CD14-positive monocyte (primary cell): Measurements from ENCODE around the gene PLA2G4F. TPM values are rescaled to one million over a fixed set of nuclear protein-coding genes. Genes with fewer than 3 reads are reported as not detected.

ENCODE experiments used
- DNase-seq, 3 donors: peaks; one replicate each; pipeline ENCODE4 v3.0.0-alpha.2; 2011 to 2022
- H2AFZ ChIP-seq: 2 replicates; pipeline ENCODE4 v1.6.0; 2012; ENCODE audit warnings: mild to moderate bottlenecking, low read depth, low read length, inconsistent platforms; ENCODE audit not compliant: insufficient read depth, poor library complexity, severe bottlenecking
- H3K27ac ChIP-seq, 2 donors: 1 replicate in 1 of 2; 2 replicates in 1 of 2; pipeline ENCODE4 v1.5.1; 2012 to 2013; ENCODE audit warnings: low read length in 2 of 2, control low read depth in 1 of 2, inconsistent platforms in 1 of 2, low read depth in 1 of 2, mild to moderate bottlenecking in 1 of 2
- H3K27me3 ChIP-seq, 2 donors: one replicate each; pipeline versions ENCODE4 v1.6.0 to v1.6.1; 2011 to 2013; ENCODE audit warnings: low read length in 2 of 2; ENCODE audit not compliant: control insufficient read depth in 2 of 2, insufficient read depth in 2 of 2
- H3K36me3 ChIP-seq, 2 donors: replicated peaks in 1 of 2; 1 replicate in 1 of 2; 2 replicates in 1 of 2; pipeline versions ENCODE4 v1.5.1 to v1.6.1; 2012 to 2013; ENCODE audit warnings: low read length in 2 of 2, control low read depth in 1 of 2, inconsistent platforms in 1 of 2, mild to moderate bottlenecking in 1 of 2; ENCODE audit not compliant: insufficient read depth in 2 of 2, control insufficient read depth in 1 of 2
- H3K4me1 ChIP-seq, 2 donors: 1 replicate in 1 of 2; 2 replicates in 1 of 2; pipeline versions ENCODE4 v1.5.1 to v1.6.1; 2012 to 2013; ENCODE audit warnings: low read length in 2 of 2, control low read depth in 1 of 2, inconsistent platforms in 1 of 2, mild to moderate bottlenecking in 1 of 2, moderate library complexity in 1 of 2; ENCODE audit not compliant: insufficient read depth in 2 of 2, control insufficient read depth in 1 of 2
- H3K4me2 ChIP-seq: replicated peaks from 2 replicates; pipeline ENCODE3; 2012; ENCODE audit warnings: low read length, moderate library complexity, mild to moderate bottlenecking; ENCODE audit not compliant: poor library complexity, severe bottlenecking; ENCODE audit errors: extremely low read depth
- H3K4me3 ChIP-seq, 3 experiments: fragments of 200-600 bp in 1 of 3; sonication (generic) in 1 of 3; replicated peaks in 1 of 3; 1 replicate in 2 of 3; 2 replicates in 1 of 3; pipeline ENCODE4 v1.5.1; 2011 to 2013; ENCODE audit warnings: low read length in 3 of 3, mild to moderate bottlenecking in 3 of 3, control low read depth in 2 of 3, low read depth in 2 of 3, inconsistent platforms in 1 of 3, moderate library complexity in 1 of 3
- H3K79me2 ChIP-seq: 2 replicates; pipeline ENCODE4 v1.6.0; 2012; ENCODE audit warnings: mild to moderate bottlenecking, control low read depth, inconsistent platforms, low read length, moderate library complexity; ENCODE audit not compliant: insufficient read depth
- H3K9ac ChIP-seq: 2 replicates; pipeline ENCODE4 v1.6.0; 2017; ENCODE audit warnings: low read length, mild to moderate bottlenecking; ENCODE audit not compliant: insufficient read depth, poor library complexity, severe bottlenecking
- H3K9me3 ChIP-seq, 2 donors: replicated peaks in 1 of 2; 1 replicate in 1 of 2; 2 replicates in 1 of 2; pipeline versions ENCODE4 v1.5.1 to v1.6.1; 2012 to 2013; ENCODE audit warnings: low read length in 2 of 2, control low read depth in 1 of 2; ENCODE audit not compliant: control insufficient read depth in 1 of 2, insufficient read depth in 1 of 2
- H4K20me1 ChIP-seq: 2 replicates; pipeline ENCODE4 v1.6.0; 2012; ENCODE audit warnings: mild to moderate bottlenecking, low read length, control low read depth, moderate library complexity; ENCODE audit not compliant: insufficient read depth
- H3K27ac Mint-ChIP-seq, 7 donors: one replicate each; pipeline ENCODE4 v1.8.0; 2020; ENCODE audit warnings: mild to moderate bottlenecking in 7 of 7, mixed read lengths in 7 of 7, moderate library complexity in 6 of 7, inconsistent platforms in 2 of 7
- H3K27me3 Mint-ChIP-seq, 3 donors: one replicate each; pipeline ENCODE4 v1.8.0; 2021 to 2022; ENCODE audit warnings: low read depth in 3 of 3, mild to moderate bottlenecking in 3 of 3, mixed read lengths in 3 of 3, moderate library complexity in 3 of 3, inconsistent platforms in 1 of 3
- H3K36me3 Mint-ChIP-seq, 2 donors: one replicate each; pipeline ENCODE4 v1.8.0; 2020; ENCODE audit warnings: mixed read lengths in 2 of 2, inconsistent platforms in 1 of 2, mild to moderate bottlenecking in 1 of 2
- H3K4me1 Mint-ChIP-seq: one replicate; pipeline ENCODE4 v1.8.0; 2020; ENCODE audit warnings: mild to moderate bottlenecking, mixed read lengths
- H3K4me3 Mint-ChIP-seq, 2 donors: one replicate each; pipeline ENCODE4 v1.8.0; 2020; ENCODE audit warnings: mild to moderate bottlenecking in 2 of 2, mixed read lengths in 2 of 2, moderate library complexity in 1 of 2
- H3K9me3 Mint-ChIP-seq, 7 donors: one replicate each; pipeline ENCODE4 v1.8.0; 2020 to 2022; ENCODE audit warnings: mixed read lengths in 7 of 7, mild to moderate bottlenecking in 6 of 7, moderate library complexity in 6 of 7, inconsistent platforms in 2 of 7
- WGBS: methylation state at CpG from one replicate; pipeline ENCODE4 v1.1.5; 2013; ENCODE audit warnings: missing lambda C conversion rate; ENCODE audit not compliant: insufficient coverage; 5-methylcytosine and 5-hydroxymethylcytosine counted together
- intact Hi-C, 2 donors: fragments of 100-400 bp; cut with micrococcal nuclease; formaldehyde crosslinking; loops; one replicate each; pipeline versions ENCODE4 v1.15.0 to v1.15.1; 2023
- polyA plus RNA-seq, 3 donors: library from polyadenylated mRNA; depleted of rRNA in 1 of 3; unstranded in 2 of 3; stranded (reverse) in 1 of 3; fragments of 300-500 nt in 2 of 3; fragments of >200 nt in 1 of 3; fragmentation: Illumina TruSeq in 2 of 3; gene quantifications; 1 replicate in 2 of 3; 2 replicates in 1 of 3; pipeline ENCODE4 v1.2.3, GENCODE V29; 2012 to 2021
- TF ChIP-seq, protein P1 (sequence below): fragments of 200-600 bp; IDR thresholded peaks from one replicate; pipeline ENCODE4 v1.8.0; 2022; ENCODE audit warnings: antibody characterized with exemption, mild to moderate bottlenecking

PLA2G4F gene
- polyA plus RNA-seq, 3 donors, result not detected

- no peak overlapping the region for H3K27ac ChIP-seq
- H3K27me3 ChIP-seq, result no peaks in the 10 kb centered on the region
- no peak overlapping the region for H3K4me2 ChIP-seq
- H3K36me3 ChIP-seq, result no peaks in the 10 kb centered on the region
- Mint-ChIP-seq H3K27ac (no peak overlapping the region), H3K9me3 (no peaks in the 10 kb centered on the region), H3K4me3 (no peak overlapping the region), H3K27me3 (peaks cover 0 to 4% (median 3%) of the 10 kb centered on the region in 3 donors), H3K4me1 (peaks cover 4% of the 10 kb centered on the region), H3K36me3 (no peaks in the 10 kb centered on the region)
- intact Hi-C loops, result no loop called here
- H2AFZ ChIP-seq, result no peak overlapping the region
- no peak overlapping the region for H3K4me3 ChIP-seq
- no peaks in the 10 kb centered on the region for H3K79me2 ChIP-seq
- WGBS, result 98% methylated on average over 11 of the region's 14 CpGs
- no peaks in the 10 kb centered on the region for H3K9me3 ChIP-seq
- H3K9ac ChIP-seq, result no peak overlapping the region
- H4K20me1 ChIP-seq, result no peaks in the 10 kb centered on the region
- DNase-seq, result no peak
- H3K4me1 ChIP-seq, result no peaks in the 10 kb centered on the region
- TF ChIP-seq, protein P1, sequence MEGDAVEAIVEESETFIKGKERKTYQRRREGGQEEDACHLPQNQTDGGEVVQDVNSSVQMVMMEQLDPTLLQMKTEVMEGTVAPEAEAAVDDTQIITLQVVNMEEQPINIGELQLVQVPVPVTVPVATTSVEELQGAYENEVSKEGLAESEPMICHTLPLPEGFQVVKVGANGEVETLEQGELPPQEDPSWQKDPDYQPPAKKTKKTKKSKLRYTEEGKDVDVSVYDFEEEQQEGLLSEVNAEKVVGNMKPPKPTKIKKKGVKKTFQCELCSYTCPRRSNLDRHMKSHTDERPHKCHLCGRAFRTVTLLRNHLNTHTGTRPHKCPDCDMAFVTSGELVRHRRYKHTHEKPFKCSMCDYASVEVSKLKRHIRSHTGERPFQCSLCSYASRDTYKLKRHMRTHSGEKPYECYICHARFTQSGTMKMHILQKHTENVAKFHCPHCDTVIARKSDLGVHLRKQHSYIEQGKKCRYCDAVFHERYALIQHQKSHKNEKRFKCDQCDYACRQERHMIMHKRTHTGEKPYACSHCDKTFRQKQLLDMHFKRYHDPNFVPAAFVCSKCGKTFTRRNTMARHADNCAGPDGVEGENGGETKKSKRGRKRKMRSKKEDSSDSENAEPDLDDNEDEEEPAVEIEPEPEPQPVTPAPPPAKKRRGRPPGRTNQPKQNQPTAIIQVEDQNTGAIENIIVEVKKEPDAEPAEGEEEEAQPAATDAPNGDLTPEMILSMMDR, result no peak
These were observed 4.1 kb downstream of the PLA2G4F start for GRCh38 chr15:42152196-42152920.

- H3K79me2 ChIP-seq, result no peaks in the 10 kb centered on the region
- no peak overlapping the region for H3K27ac Mint-ChIP-seq
- no peaks in the 10 kb centered on the region for H4K20me1 ChIP-seq
- H3K4me3 ChIP-seq, result no peak overlapping the region
- no peak overlapping the region for H3K4me3 Mint-ChIP-seq
- no peaks in the 10 kb centered on the region for H3K36me3 Mint-ChIP-seq
- H3K27me3 ChIP-seq, result no peaks in the 10 kb centered on the region
- H3K4me1 ChIP-seq, result no peaks in the 10 kb centered on the region
- H2AFZ ChIP-seq, result no peak overlapping the region
- no peaks in the 10 kb centered on the region for H3K9me3 ChIP-seq
- H3K9ac ChIP-seq, result no peak overlapping the region
- H3K27ac ChIP-seq, result no peak overlapping the region
- DNase-seq, result no peak
- no peaks in the 10 kb centered on the region for H3K36me3 ChIP-seq
- 100% methylated on average over 3 of the region's 4 CpGs for WGBS
- intact Hi-C loops, result no loop called here
- H3K4me2 ChIP-seq, result no peak overlapping the region
- H3K27me3 Mint-ChIP-seq, result peaks cover 0 to 4% (median 3%) of the 10 kb centered on the region in 3 donors
- H3K4me1 Mint-ChIP-seq, result peaks cover 4% of the 10 kb centered on the region
- TF ChIP-seq, protein P1, result no peak
- no peaks in the 10 kb centered on the region for H3K9me3 Mint-ChIP-seq
These were observed 4.7 kb downstream of the PLA2G4F start for GRCh38 chr15:42151736-42152135.
